HCT116 (cell line): ENCODE data around the gene SLC24A3. TPM values are rescaled to one million over a fixed set of nuclear protein-coding genes. Genes with fewer than 3 reads are reported as not detected.

ENCODE experiments used
- ATAC-seq: fragments of 200-7000 bp; cut with Tn5 transposase; 2 replicates; pipeline ENCODE4 v1.9.1; 2020; ENCODE audit warnings: mild to moderate bottlenecking, moderate library complexity
- BruUV-seq: library from RNA; stranded (reverse); fragments of 400-500 nt; replicated peaks from 2 replicates; lab custom pipeline; 2021; lab: Mats Ljungman, UMichigan
- CTCF ChIA-PET: fragments of 300-600 bp; sonication (Branson Sonifier 250); formaldehyde crosslinking; loops from one replicate; lab custom pipeline; 2021; ENCODE audit warnings: antibody characterized with exemption; lab: Charles Lee
- POLR2A ChIA-PET: fragments of 300-600, 350-600 bp; sonication (Branson Sonifier 250); formaldehyde crosslinking; loops from one replicate; lab custom pipeline; 2021; ENCODE audit warnings: antibody characterized with exemption; lab: Charles Lee
- RAD21 ChIA-PET, 2 experiments: fragments of 300-600 bp; sonication (Branson Sonifier 250); formaldehyde crosslinking; loops; one replicate each; lab custom pipeline; 2023; ENCODE audit warnings: low total read pairs in 2 of 2; ENCODE audit not compliant: uncharacterized antibody in 2 of 2, unreplicated experiment in 2 of 2, low non-redundant PET in 1 of 2; lab: Charles Lee
- DNase-seq: peaks from one replicate; pipeline ENCODE4 v3.0.0-alpha.2; 2010; ENCODE audit warnings: low read depth, low spot score
- H2AFZ ChIP-seq: fragments of 200-600 bp; shearing (Covaris generic), sonication (generic); 2 replicates; pipeline ENCODE4 v1.6.1; 2017; ENCODE audit warnings: low read depth, mixed run types, mixed read lengths, antibody characterized with exemption, low read length; ENCODE audit not compliant: poor library complexity, severe bottlenecking
- H3K27ac ChIP-seq: 2 replicates; pipeline ENCODE4 v1.5.1; 2012; ENCODE audit warnings: low read depth, low read length
- H3K27me3 ChIP-seq: fragments of 200-600 bp; sonication (generic); 2 replicates; pipeline ENCODE4 v1.6.1; 2016; ENCODE audit warnings: mixed run types, low read length, mixed read lengths; ENCODE audit not compliant: insufficient read depth
- H3K36me3 ChIP-seq, 2 experiments: fragments of 200-500 bp in 1 of 2; fragments of 200-600 bp in 1 of 2; sonication (Bioruptor generic) in 1 of 2; sonication (generic) in 1 of 2; 2 replicates each; pipeline versions ENCODE4 v1.5.1 to v1.6.1; 2014 to 2016; ENCODE audit warnings: low read length in 2 of 2, inconsistent platforms in 1 of 2, mixed read lengths in 1 of 2, mixed run types in 1 of 2; ENCODE audit not compliant: insufficient read depth in 2 of 2, control insufficient read depth in 1 of 2
- H3K4me1 ChIP-seq, 2 experiments: fragments of 200-600 bp in 1 of 2; sonication (generic) in 1 of 2; 2 replicates each; pipeline versions ENCODE4 v1.5.1 to v1.6.1; 2012 to 2017; ENCODE audit warnings: low read length in 2 of 2, inconsistent platforms in 1 of 2, mild to moderate bottlenecking in 1 of 2, mixed read lengths in 1 of 2, mixed run types in 1 of 2, moderate library complexity in 1 of 2; ENCODE audit not compliant: insufficient read depth in 2 of 2, control insufficient read depth in 1 of 2
- H3K4me2 ChIP-seq: fragments of 200-600 bp; sonication (generic); 2 replicates; pipeline ENCODE4 v1.6.1; 2017; ENCODE audit warnings: mixed run types, low read length, mixed read lengths
- H3K4me3 ChIP-seq, 2 experiments: fragments of 200-600 bp in 1 of 2; sonication (generic) in 1 of 2; replicated peaks in 1 of 2; 2 replicates each; pipeline ENCODE4 v1.5.1; 2011 to 2016; ENCODE audit warnings: low read length in 2 of 2, control low read depth in 1 of 2, low read depth in 1 of 2, mild to moderate bottlenecking in 1 of 2, mixed read lengths in 1 of 2, mixed run types in 1 of 2
- H3K79me2 ChIP-seq: fragments of 200-600 bp; sonication (generic); 2 replicates; pipeline ENCODE4 v1.6.1; 2017; ENCODE audit warnings: mild to moderate bottlenecking, mixed run types, low read length, moderate library complexity, mixed read lengths; ENCODE audit not compliant: insufficient read depth
- H3K9ac ChIP-seq: fragments of 200-600 bp; sonication (generic); 2 replicates; pipeline ENCODE4 v1.6.1; 2016; ENCODE audit warnings: low read length, mixed read lengths
- H3K9me2 ChIP-seq: fragments of 200-600 bp; sonication (generic), shearing (Covaris generic); 2 replicates; pipeline ENCODE4 v1.6.1; 2017; ENCODE audit warnings: mixed run types, mild to moderate bottlenecking, moderate library complexity; ENCODE audit not compliant: insufficient read depth
- H3K9me3 ChIP-seq, 2 experiments: fragments of 200-500 bp in 1 of 2; fragments of 200-600 bp in 1 of 2; sonication (Bioruptor generic) in 1 of 2; sonication (generic) in 1 of 2; 2 replicates each; pipeline ENCODE4 v1.6.1; 2014 to 2017; ENCODE audit warnings: low read length in 2 of 2, mixed read lengths in 2 of 2, inconsistent platforms in 1 of 2, low read depth in 1 of 2, mild to moderate bottlenecking in 1 of 2, mixed run types in 1 of 2, moderate library complexity in 1 of 2; ENCODE audit not compliant: control insufficient read depth in 1 of 2, insufficient read depth in 1 of 2
- H4K20me1 ChIP-seq: fragments of 200-600 bp; sonication (generic), shearing (Covaris generic); 2 replicates; pipeline ENCODE4 v1.6.1; 2017; ENCODE audit warnings: mixed run types, mild to moderate bottlenecking, moderate library complexity; ENCODE audit not compliant: insufficient read depth
- CBX3 ChIP-seq: IDR thresholded peaks from 2 replicates; pipeline ENCODE4 v1.6.1; 2012; ENCODE audit warnings: low read depth
- CEBPB ChIP-seq: IDR thresholded peaks from 2 replicates; pipeline ENCODE4 v1.6.1; 2012; ENCODE audit warnings: low read depth
- EGR1 ChIP-seq: IDR thresholded peaks from 2 replicates; pipeline ENCODE4 v1.6.1; 2012; ENCODE audit warnings: low read depth
- EZH2 ChIP-seq: fragments of 200-600 bp; sonication (generic); IDR thresholded peaks from 2 replicates; pipeline ENCODE4 v1.6.1; 2017; ENCODE audit warnings: antibody characterized with exemption, mixed run types
- EZH2phosphoT487 ChIP-seq: fragments of 200-600 bp; IDR thresholded peaks from 2 replicates; pipeline ENCODE4 v1.6.1; 2018; ENCODE audit warnings: antibody characterized with exemption, borderline replicate concordance
- FOSL1 ChIP-seq: IDR thresholded peaks from 2 replicates; pipeline ENCODE4 v1.6.1; 2012; ENCODE audit warnings: low read depth
- JUND ChIP-seq: IDR thresholded peaks from 2 replicates; pipeline ENCODE4 v1.6.1; 2012
- POLR2AphosphoS5 ChIP-seq: IDR thresholded peaks from 2 replicates; pipeline ENCODE4 v1.6.1; 2011; ENCODE audit warnings: mild to moderate bottlenecking, low read depth, low read length, moderate library complexity
- RAD21 ChIP-seq: IDR thresholded peaks from 2 replicates; pipeline ENCODE4 v1.6.1; 2012; ENCODE audit warnings: low read depth, mild to moderate bottlenecking
- SRF ChIP-seq: IDR thresholded peaks from 2 replicates; pipeline ENCODE4 v1.6.1; 2012; ENCODE audit warnings: low read depth
- ZFX ChIP-seq: fragments of 450-650 bp; IDR thresholded peaks from 2 replicates; pipeline ENCODE4 v1.6.1; 2017
- intact Hi-C: fragments of 100-400 bp; cut with micrococcal nuclease; formaldehyde crosslinking; loops from 2 replicates; pipeline ENCODE4 v1.10.0; 2022
- total RNA-seq: library from RNA; stranded (reverse); gene quantifications from one replicate; pipeline ENCODE4 v1.2.1, GENCODE V29; 2021; ENCODE audit not compliant: unreplicated experiment
- TF ChIP-seq, protein P1 (sequence below): IDR thresholded peaks from 2 replicates; pipeline ENCODE4 v1.6.1; 2012
- TF ChIP-seq, protein P2 (sequence below), 3 experiments: fragments of 200-600 bp in 1 of 3; sonication (generic) in 1 of 3; IDR thresholded peaks in 2 of 3; conservative IDR thresholded peaks in 1 of 3; 2 replicates each; pipeline ENCODE4 v1.5.1; 2012 to 2017; ENCODE audit warnings: low read depth in 2 of 3, low read length in 2 of 3, antibody characterized with exemption in 1 of 3, borderline replicate concordance in 1 of 3, control low read depth in 1 of 3, mild to moderate bottlenecking in 1 of 3, mixed read lengths in 1 of 3, mixed run types in 1 of 3, moderate library complexity in 1 of 3; ENCODE audit not compliant: insufficient read depth in 1 of 3

Gene SLC24A3
- total RNA-seq, 1 experiment from 2014 or later = not detected

DNA sequence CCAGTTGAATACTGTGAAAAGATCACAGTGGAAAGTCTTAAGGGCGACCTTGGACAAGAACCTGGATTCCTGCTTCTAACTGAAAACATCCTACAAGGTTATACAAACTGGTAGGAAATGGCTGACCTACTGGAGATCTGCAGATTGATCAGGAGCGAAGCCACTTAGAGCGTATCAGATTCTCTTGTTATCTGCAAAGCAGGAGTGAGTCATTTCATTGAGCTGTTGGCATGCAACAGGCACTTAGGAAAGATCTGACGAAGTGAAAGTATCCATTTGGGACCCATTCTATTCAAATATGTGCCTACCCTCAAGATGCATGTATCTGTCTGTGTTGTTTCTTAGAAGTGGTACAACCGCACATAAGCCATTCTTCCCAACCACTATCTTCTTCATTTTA lies 414.5 kb downstream of the SLC24A3 start:
- no peak overlapping the region for H3K4me3 ChIP-seq
- H3K27me3 ChIP-seq = 0 out of 2 replicates have a peak, but pooled peaks cover 2% of the 10 kb centered on the region
- no peaks in the 10 kb centered on the region for H3K9me3 ChIP-seq
- no peaks in the 10 kb centered on the region for H4K20me1 ChIP-seq
- DNase-seq = no peak
- no peaks in the 10 kb centered on the region for H3K9me2 ChIP-seq
- no peak overlapping the region for H3K27ac ChIP-seq
- POLR2A ChIA-PET = no interaction called here
- RAD21 ChIA-PET = no interaction called here
- H3K36me3 ChIP-seq = no peaks in the 10 kb centered on the region
- no peak overlapping the region for H3K9ac ChIP-seq
- no peaks in the 10 kb centered on the region for H3K79me2 ChIP-seq
- BruUV-seq = no TSS peak
- no peak for ATAC-seq
- intact Hi-C loops = no loop called here
- H2AFZ ChIP-seq = no peak overlapping the region
- CTCF ChIA-PET = no interaction called here
- H3K4me2 ChIP-seq = no peak overlapping the region
- no peaks in the 10 kb centered on the region for H3K4me1 ChIP-seq
- TF ChIP-seq, protein P1, sequence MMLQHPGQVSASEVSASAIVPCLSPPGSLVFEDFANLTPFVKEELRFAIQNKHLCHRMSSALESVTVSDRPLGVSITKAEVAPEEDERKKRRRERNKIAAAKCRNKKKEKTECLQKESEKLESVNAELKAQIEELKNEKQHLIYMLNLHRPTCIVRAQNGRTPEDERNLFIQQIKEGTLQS = no peak
- TF ChIP-seq FOSL1 = no peak
- no peak for TF ChIP-seq SRF
- TF ChIP-seq RAD21 = no peak
- TF ChIP-seq JUND = no peak
- TF ChIP-seq EZH2phosphoT487 = no peak
- TF ChIP-seq, all 23 proteins: peak for 0

DNA sequence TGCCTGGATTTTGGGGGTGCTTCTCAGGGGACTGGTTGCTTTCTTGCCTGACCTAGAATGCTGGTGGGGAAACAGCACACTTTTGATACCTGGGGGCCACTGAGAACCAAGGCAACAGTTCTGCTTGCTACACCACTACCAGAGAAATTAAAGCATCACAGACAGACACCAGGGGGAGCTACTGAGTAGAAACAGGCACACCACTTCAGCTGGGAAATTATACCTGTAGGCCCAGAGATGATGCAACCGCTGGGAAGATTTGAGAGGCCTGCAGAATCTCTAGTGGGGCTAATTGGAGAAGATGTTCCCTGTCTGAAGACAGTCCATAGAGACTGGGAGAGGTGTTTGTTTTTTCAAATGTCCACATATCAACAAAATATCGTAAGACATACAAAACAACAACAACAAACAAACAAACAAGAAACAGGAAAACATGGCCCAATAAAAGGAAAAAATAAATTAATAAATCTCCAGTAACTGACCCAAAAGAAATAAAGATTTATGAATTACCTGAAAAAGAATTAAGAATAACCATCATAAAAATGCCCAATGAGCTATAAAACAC lies 416.2 kb downstream of the SLC24A3 start:
- no TSS peak for BruUV-seq
- peak; percentile 93 for ATAC-seq
- H3K4me3 ChIP-seq = no peak overlapping the region
- H3K36me3 ChIP-seq = no peaks in the 10 kb centered on the region
- H3K9me2 ChIP-seq = no peaks in the 10 kb centered on the region
- intact Hi-C loops = loop anchor here (1.0 kb wide), 1 partner anchor 34 kb away; no protein-coding TSS in a partner anchor
- ChIA-PET POLR2A (no interaction called here), CTCF (interaction anchor here (0.6 to 2.1 kb wide), 10 partner anchors 9 to 1043 kb away, joined by 3 to 16 read pairs (median 3); no protein-coding TSS in a partner anchor), RAD21 (no interaction called here)
- no peak overlapping the region for H3K9ac ChIP-seq
- H4K20me1 ChIP-seq = no peaks in the 10 kb centered on the region
- H3K27me3 ChIP-seq = no peaks in the 10 kb centered on the region
- peak; percentile 81 for DNase-seq
- no peaks in the 10 kb centered on the region for H3K79me2 ChIP-seq
- H2AFZ ChIP-seq = no peak overlapping the region
- H3K27ac ChIP-seq = no peak overlapping the region
- no peak overlapping the region for H3K4me2 ChIP-seq
- no peak for TF ChIP-seq JUND
- TF ChIP-seq POLR2AphosphoS5 = no peak
- no peak for TF ChIP-seq EZH2
- TF ChIP-seq CEBPB = peak; percentile 89
- no peak for TF ChIP-seq EGR1
- 0 out of 2 replicates have a peak, but pooled peaks have one; percentile 9 for TF ChIP-seq FOSL1
- TF ChIP-seq, protein P2, sequence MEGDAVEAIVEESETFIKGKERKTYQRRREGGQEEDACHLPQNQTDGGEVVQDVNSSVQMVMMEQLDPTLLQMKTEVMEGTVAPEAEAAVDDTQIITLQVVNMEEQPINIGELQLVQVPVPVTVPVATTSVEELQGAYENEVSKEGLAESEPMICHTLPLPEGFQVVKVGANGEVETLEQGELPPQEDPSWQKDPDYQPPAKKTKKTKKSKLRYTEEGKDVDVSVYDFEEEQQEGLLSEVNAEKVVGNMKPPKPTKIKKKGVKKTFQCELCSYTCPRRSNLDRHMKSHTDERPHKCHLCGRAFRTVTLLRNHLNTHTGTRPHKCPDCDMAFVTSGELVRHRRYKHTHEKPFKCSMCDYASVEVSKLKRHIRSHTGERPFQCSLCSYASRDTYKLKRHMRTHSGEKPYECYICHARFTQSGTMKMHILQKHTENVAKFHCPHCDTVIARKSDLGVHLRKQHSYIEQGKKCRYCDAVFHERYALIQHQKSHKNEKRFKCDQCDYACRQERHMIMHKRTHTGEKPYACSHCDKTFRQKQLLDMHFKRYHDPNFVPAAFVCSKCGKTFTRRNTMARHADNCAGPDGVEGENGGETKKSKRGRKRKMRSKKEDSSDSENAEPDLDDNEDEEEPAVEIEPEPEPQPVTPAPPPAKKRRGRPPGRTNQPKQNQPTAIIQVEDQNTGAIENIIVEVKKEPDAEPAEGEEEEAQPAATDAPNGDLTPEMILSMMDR (IDR thresholded peaks at IDR 0.05 in 2 of 3, conservative IDR thresholded peaks at IDR 0.05 in 1 of 3; ENCODE audit: borderline replicate concordance in 1 of 3, insufficient read depth in 1 of 3, low read depth in 2 of 3, low read length in 2 of 3) = peak; percentile 61 to 80 (median 80); a peak in 5 of 6 replicates
- TF ChIP-seq CBX3 = peak; percentile 38; the same call in 1 of the 2 replicates
- TF ChIP-seq, protein P1 = peak; percentile 88
- TF ChIP-seq RAD21 = peak; percentile 51
- peak; percentile 19; the same call in 1 of the 2 replicates for TF ChIP-seq ZFX
- no peaks in the 10 kb centered on the region for H3K4me1 ChIP-seq
- H3K9me3 ChIP-seq = no peaks in the 10 kb centered on the region
